Measurements from ENCODE around the gene PDSS2. TPM values are rescaled to one million over a fixed set of nuclear protein-coding genes. Genes with fewer than 3 reads are reported as not detected.
A peak's percentile ranks its signal among the peaks of the same experiment; 100 is the strongest.
"Not testable (repeated sequence)": the region's sequence is repeated elsewhere in the genome, so short reads cannot be mapped to it uniquely, and the experiment has no call there.

Gene PDSS2
- total and polyA plus RNA-seq, 10 donors: 4.3 to 16.6 (median 11.7) TPM

GRCh38 chr6:107488174-107488874 lies 29.0 kb upstream of the PDSS2 start:
- Histone ChIP-seq H3K27me3 (replicated peaks in 1 of 7) (peaks cover 0 to 97% (median 41%) of the 10 kb centered on the region in 7 donors), H3K4me3 (peak overlapping the region; percentile 61 to 87 (median 72)), H3K36me3 (no peaks in the 10 kb centered on the region), H3K9me3 (no peaks in the 10 kb centered on the region), H3K27ac (peak overlapping the region in 2 of 8 donors; percentile 64 to 75), H3K4me1 (peaks cover 11 to 53% (median 37%) of the 10 kb centered on the region in 6 donors)
- WGBS, 5 donors: 8 to 18% (median 12%) methylated on average over 25 to 27 of the region's 27 CpGs
- intact Hi-C loops (cut with DNase I; ENCODE audit: low total_unique reads): no loop called here
- DNase-seq: no peak
- TF ChIP-seq POLR2AphosphoS5 (IDR thresholded peaks at IDR 0.05) (no peak), POLR2A (IDR thresholded peaks at IDR 0.05) (no peak)
- TF ChIP-seq, protein P1, sequence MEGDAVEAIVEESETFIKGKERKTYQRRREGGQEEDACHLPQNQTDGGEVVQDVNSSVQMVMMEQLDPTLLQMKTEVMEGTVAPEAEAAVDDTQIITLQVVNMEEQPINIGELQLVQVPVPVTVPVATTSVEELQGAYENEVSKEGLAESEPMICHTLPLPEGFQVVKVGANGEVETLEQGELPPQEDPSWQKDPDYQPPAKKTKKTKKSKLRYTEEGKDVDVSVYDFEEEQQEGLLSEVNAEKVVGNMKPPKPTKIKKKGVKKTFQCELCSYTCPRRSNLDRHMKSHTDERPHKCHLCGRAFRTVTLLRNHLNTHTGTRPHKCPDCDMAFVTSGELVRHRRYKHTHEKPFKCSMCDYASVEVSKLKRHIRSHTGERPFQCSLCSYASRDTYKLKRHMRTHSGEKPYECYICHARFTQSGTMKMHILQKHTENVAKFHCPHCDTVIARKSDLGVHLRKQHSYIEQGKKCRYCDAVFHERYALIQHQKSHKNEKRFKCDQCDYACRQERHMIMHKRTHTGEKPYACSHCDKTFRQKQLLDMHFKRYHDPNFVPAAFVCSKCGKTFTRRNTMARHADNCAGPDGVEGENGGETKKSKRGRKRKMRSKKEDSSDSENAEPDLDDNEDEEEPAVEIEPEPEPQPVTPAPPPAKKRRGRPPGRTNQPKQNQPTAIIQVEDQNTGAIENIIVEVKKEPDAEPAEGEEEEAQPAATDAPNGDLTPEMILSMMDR (IDR thresholded peaks at IDR 0.05 in 8 of 11, conservative IDR thresholded peaks at IDR 0.05 in 3 of 11): no peak

DNA sequence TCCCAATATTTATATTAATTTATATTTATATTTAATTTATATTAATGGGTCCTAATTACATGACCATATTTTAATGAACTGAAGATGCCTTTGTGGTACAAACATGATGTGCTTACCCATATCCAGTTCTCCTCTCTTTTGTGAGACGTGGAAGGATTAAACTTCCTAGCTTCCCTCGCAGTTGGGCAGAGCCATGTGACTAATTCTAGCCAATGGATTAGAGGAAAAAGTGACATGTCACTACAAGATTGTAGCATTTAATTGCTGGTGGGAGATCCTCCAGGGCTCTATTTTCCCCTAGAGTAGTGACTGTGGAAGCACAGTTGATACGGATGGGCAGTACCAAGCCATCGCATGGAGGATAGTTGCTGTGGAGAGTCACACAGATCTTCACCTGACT lies 25.8 kb upstream of the PDSS2 start:
- WGBS, 5 donors: 82 to 90% (median 88%) methylated on average over 4 of the region's 4 CpGs
- DNase-seq: no peak
- intact Hi-C loops (cut with DNase I; ENCODE audit: low total_unique reads): no loop called here
- Histone ChIP-seq H3K9me3 (no peaks in the 10 kb centered on the region), H3K4me1 (peaks cover 11 to 22% (median 18%) of the 10 kb centered on the region in 6 donors), H3K4me3 (no peak overlapping the region), H3K27me3 (replicated peaks in 1 of 7) (peaks cover 0 to 87% (median 20%) of the 10 kb centered on the region in 7 donors), H3K27ac (no peak overlapping the region), H3K36me3 (no peaks in the 10 kb centered on the region)
- TF ChIP-seq, protein P1 (IDR thresholded peaks at IDR 0.05 in 8 of 11, conservative IDR thresholded peaks at IDR 0.05 in 3 of 11): no peak
- TF ChIP-seq POLR2AphosphoS5 (IDR thresholded peaks at IDR 0.05) (no peak), POLR2A (IDR thresholded peaks at IDR 0.05) (no peak)

- Histone ChIP-seq H3K4me1 (no peaks in the 10 kb centered on the region), H3K27me3 (replicated peaks in 1 of 7) (peaks cover 0 to 33% (median 0%) of the 10 kb centered on the region in 7 donors), H3K27ac (no peak overlapping the region), H3K36me3 (no peaks in the 10 kb centered on the region), H3K4me3 (no peak overlapping the region), H3K9me3 (no peaks in the 10 kb centered on the region)
- TF ChIP-seq, protein P1 (IDR thresholded peaks at IDR 0.05 in 8 of 11, conservative IDR thresholded peaks at IDR 0.05 in 3 of 11): no peak
- no peak for TF ChIP-seq POLR2A (IDR thresholded peaks at IDR 0.05)
- no peak for DNase-seq
- intact Hi-C loops (cut with DNase I; ENCODE audit: low total_unique reads): no loop called here
- WGBS, 5 donors: 73 to 80% (median 80%) methylated on average over 4 of the region's 4 CpGs
These were observed 19.8 kb upstream of the PDSS2 start for GRCh38 chr6:107479089-107479690.

DNA sequence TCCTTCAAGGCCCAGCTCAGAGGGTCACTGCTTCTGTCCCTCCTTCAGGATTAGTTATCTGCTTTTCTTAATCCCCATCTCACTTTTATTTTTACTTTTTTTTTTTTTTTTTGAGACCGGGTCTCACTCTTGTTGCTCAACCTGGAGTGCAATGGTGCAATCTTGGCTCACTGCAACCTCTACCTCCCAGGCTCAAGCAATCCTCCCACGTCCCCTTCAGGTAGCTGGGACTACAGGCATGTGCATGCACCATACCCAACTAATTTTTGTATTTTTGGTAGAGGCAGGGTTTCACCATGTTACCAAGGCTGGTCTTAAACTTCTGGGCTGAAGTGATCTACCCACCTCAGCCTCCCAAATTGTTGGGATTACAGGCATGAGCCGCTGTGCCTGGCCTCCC lies 16.5 kb upstream of the PDSS2 start:
- H3K27ac ChIP-seq; H3K36me3 ChIP-seq; H3K9me3 ChIP-seq; H3K4me1 ChIP-seq; intact Hi-C loops (cut with DNase I; ENCODE audit: low total_unique reads); H3K4me3 ChIP-seq; DNase-seq: not testable (repeated sequence)
- peaks cover 0 to 16% (median 0%) of the 10 kb centered on the region in 7 donors for H3K27me3 ChIP-seq (replicated peaks in 1 of 7)
- WGBS, 5 donors: 62 to 86% (median 81%) methylated on average over 3 of the region's 3 CpGs

DNA sequence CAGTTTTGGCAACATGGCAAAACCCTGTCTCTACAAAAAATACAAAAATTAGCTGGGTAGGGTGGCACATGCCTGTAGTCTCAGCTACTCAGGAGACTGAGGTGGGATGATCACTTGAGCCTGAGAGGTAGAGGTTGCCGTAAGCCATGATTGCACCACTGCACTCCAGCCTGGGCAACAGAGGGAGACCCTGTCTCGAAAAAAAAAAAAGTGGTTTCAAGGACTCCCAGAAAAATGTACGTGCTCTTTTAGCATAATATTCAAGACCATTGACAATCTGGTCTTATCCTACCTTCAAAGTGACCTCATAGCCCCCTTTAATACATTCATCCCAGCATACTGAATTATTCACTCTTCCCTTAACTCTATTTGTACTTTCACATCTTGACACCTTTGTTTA lies 16.0 kb upstream of the PDSS2 start:
- H3K9me3 ChIP-seq; H3K4me3 ChIP-seq; DNase-seq; H3K36me3 ChIP-seq; H3K4me1 ChIP-seq; intact Hi-C loops (cut with DNase I; ENCODE audit: low total_unique reads); H3K27ac ChIP-seq: not testable (repeated sequence)
- 81 to 92% (median 87%) methylated on average over 3 of the region's 3 CpGs for WGBS, 5 donors
- H3K27me3 ChIP-seq (replicated peaks in 1 of 7): peaks cover 0 to 12% (median 0%) of the 10 kb centered on the region in 7 donors
